Loucy (cell line): Measurements from ENCODE around the gene TOR4A.

Source experiments
- CTCF ChIP-seq: fragments of 200-600 bp; sonication (generic); conservative IDR thresholded peaks from 2 replicates; pipeline ENCODE4 v1.5.1; 2014; ENCODE audit warnings: mild to moderate bottlenecking, antibody characterized with exemption, low read length
- EZH2phosphoT487 ChIP-seq: fragments of 200-600 bp; IDR thresholded peaks from 2 replicates; pipeline ENCODE4 v1.6.1; 2018; ENCODE audit warnings: antibody characterized with exemption, mild to moderate bottlenecking, moderate library complexity, borderline replicate concordance

- TF ChIP-seq CTCF (no peak), EZH2phosphoT487 (no peak)
Measured at GRCh38 chr9:137256856-137257255, 20.7 kb upstream of the TOR4A start.
